Measurements from ENCODE around the gene TRMT44.

- TF ChIP-seq CTCF (IDR thresholded peaks at IDR 0.05) (no peak), POLR2A (IDR thresholded peaks at IDR 0.05) (no peak)
Observed at GRCh38 chr4:8480221-8480620, 39.6 kb downstream of the TRMT44 start.

All from adrenal gland (tissue), 5 donors.